HL-60 (cell line): ENCODE measurements around the gene ZACN.

Experiments used
- CTCF ChIP-seq: IDR thresholded peaks from one replicate; pipeline ENCODE4 v1.5.1; 2011; ENCODE audit warnings: low read length, control low read depth, inconsistent platforms; ENCODE audit not compliant: insufficient read depth
- POLR2AphosphoS5 ChIP-seq: IDR thresholded peaks from 2 replicates; pipeline ENCODE4 v1.6.1; 2012; ENCODE audit warnings: low read depth
- REST ChIP-seq: IDR thresholded peaks from 2 replicates; pipeline ENCODE4 v1.6.1; 2012; ENCODE audit warnings: low read depth; ENCODE audit not compliant: insufficient replicate concordance
- SPI1 ChIP-seq: IDR thresholded peaks from 2 replicates; pipeline ENCODE4 v1.6.1; 2012; ENCODE audit warnings: low read depth, mild to moderate bottlenecking, borderline replicate concordance

GRCh38 chr17:76086384-76086783, 7.4 kb downstream of the ZACN start:
- TF ChIP-seq CTCF (no peak), POLR2AphosphoS5 (no peak), SPI1 (no peak), REST (no peak)
